ELR (cell line): Measurements from ENCODE around the gene IQSEC2.

Experiments used
- DNase-seq: peaks from one replicate; pipeline ENCODE4 v3.0.0-alpha.2; 2015; ENCODE audit warnings: low read depth

Gene IQSEC2

DNA sequence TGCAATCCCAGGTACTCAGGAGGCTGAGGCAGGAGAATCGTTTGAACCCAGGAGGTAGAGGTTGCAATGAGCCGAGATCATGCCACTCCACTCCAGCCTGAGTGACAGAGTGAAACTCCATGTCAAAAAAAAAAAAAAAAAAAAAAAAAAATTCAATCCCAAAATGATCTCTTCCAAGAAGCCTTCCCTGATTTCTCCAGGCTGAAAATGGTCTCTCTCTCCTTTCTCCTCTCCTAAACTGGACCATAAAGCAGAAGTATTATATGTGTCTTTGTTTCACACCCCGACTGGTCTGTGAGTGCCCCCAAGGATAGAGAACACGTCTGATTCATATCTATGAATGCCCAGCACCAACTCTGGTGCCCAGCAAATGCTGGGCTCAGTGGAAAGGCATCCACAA, 39.1 kb downstream of the IQSEC2 start:
- no peak for DNase-seq

DNA sequence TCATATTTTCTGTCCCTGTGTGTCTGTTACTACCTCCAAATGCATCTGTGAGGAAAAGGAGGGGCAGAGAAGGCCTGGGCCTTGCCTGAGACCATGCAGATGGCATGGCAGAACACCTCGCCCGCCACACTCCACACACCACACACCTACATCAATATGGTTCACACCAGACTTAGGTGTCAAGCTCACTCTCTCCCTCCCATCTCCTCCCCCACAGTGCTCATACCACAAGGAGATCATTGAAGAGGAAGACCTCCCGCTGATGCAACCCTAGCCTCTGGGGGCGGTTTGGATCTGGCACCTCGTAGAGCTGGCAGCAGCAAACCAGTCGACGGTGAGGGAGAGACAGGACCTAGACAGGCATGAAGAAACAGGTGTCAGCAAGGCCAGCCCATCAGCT, 39.8 kb downstream of the IQSEC2 start:
- DNase-seq = no peak

DNA sequence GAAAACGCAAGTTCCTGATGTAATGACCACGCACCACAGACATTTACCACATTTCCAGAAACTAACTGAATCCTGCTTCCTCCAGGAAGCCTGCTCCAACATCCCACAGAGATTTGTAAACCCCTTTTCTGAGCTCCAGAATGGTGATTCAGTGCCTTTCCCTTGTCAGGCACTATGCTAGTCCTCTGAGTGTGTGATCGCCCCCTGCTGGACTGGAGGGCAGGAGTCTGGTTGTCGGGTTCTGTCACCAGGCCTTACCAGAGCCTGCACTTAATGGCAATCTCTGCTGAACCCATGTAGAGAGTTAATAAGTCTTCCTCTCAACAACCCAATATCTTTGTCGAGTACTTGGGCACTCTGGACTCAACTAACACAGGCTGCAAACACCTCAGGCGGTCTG, 41.9 kb downstream of the IQSEC2 start:
- peak; percentile 6 for DNase-seq

DNA sequence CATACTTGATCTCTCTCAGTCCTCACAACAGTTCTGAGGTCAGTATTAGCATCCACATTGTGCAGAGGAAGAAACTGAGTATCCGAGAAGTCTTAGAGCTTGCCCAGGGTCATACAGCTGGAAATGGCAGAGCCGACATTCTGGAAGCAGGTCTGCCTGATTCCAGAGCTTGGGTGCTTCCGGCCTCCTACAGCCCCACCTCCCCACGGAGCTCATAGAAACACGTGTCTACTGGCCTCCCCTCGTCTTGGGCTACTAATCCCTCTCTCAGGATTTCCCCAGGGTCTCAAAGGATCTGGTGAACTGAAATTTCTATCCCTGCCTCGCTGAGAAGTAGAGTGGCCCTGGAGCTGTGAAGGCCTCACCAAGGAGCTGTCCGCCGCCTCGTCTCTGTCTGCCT, 44.3 kb downstream of the IQSEC2 start:
- no peak for DNase-seq

DNA sequence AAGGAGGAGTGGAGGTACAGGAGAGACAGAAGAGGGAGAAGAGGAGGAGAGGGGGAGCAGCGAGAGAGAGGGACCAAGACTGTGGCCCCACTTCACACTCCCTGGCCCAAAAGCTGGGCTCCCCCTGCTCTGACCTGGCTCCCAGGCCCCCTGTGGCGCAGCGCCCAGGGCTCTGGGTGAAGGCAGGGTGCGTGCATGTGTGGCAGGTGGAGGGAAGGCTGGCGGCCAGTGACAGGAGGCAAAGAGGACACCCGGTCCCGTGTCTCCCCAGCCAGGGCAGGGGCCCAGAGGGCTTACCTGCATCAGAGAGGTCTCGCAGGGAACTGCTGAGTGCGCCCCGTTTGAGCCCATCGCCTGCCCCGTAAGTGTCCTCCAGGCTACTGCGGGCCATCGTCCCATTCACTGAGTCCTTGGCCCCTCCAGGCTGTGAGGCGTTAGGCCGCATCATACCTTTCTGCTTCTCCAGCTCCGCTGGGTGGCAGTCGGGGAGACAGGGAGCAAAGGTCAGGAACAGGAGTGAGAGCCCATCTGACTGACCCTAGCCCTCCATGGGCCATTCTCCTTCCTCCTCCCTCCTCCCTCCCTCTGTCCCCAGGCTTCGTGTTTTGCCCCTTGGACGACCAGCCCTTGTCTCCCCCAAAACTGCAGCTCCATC, 45.2 kb downstream of the IQSEC2 start:
- no peak for DNase-seq

DNA sequence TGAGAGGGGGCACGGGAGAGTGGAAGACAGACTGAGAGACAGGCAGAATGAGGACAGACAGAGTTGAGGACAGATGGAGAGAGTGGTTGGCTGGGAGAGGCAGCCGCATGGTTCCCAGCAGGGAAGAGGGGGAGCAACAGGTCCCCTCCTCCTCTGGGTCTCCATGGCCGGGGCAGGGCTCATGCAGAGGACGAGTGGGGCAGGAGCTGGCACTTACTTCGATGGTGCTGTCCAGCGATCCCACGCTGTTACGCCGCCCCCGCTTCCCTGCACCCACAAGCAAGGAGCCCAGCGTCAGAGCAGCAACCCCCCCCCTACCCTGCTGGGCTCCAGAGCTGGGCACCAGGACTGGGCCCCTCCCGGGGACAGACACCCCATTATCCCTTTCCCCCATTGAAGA, 45.8 kb downstream of the IQSEC2 start:
- no peak for DNase-seq

DNA sequence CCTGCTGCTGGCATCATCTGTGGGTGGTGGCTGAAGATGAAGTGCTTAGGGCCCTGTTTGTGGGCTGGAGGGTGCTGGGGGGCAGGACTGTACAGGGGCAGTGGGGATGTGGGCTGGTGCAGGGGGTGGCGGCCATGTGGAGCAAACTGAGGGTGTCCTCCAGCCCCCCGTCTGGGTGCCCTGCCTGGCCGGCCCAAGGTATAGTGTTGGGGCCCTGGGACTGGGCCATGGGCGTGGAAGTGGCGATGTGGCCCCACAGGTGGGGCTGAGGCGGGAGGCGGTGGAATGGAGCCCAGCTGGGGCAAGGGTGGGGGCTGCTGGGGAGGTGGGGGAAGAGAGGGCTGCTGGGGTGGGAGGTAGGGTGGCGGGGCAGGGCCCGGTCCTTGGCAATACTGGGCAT, 46.9 kb downstream of the IQSEC2 start:
- no peak for DNase-seq

DNA sequence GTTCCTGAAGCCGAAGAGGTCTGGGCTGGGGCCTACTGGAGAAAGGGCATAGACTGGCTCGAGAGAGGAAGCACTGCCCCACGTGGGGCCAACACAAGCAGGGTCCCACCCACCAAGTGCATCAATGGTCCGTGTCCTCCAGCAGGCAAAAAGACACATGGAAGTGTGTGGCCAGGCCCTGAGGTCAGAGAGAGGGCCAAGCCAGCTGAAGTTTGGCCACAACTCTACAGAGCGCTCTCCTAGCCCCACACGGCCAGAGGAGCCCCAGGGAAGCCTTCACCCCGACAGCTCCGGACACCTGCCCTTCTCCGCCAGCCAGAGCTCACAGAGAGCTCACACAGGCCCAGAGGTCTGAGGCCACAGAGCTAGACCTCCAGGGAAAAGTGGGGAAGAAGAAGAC, 47.8 kb downstream of the IQSEC2 start:
- DNase-seq = no peak

DNA sequence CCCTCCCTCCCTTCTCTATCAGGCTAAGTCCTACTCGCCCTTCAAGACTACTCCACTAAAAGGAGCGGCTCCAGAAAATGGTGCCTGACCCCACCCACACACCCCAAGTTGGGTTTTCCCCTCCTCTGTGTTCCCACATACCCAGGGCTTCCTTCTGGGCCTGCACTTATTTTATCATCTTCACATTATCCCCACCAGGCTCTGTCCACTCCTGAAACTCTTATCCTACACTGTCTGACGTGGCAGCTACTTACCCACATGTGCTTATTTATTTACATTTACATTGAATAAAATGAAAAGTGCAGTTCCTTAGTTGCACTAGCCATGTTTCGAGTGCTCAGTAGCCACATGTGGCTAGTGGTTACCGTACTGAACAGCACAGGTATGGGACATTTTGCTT, 51.3 kb downstream of the IQSEC2 start:
- DNase-seq = no peak

DNA sequence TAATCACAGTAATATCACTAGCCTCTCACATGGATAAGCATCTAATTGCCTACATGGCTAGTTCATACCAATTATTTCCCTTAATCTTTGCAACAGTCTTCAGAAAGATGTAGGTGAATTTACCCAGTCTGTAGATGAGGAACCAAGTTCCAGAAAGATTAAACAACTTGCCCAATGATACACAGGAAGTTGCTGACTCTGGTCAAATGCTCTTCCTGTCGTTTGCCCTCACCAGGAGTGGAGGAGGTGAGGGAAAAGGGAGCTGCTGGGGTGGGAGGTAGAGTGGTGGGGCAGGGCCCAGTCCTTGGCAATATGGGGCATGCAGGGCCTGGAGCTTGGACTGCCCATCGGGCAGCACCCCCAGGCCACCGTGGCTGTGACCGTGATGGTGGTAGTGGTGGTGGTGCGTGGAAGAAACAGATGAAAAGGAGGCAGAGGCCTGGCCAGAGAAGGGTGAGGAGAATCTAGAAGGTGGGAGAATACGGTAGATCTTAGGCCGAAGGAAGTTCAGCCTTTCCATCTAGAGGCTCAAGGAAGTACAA, 54.1 kb downstream of the IQSEC2 start:
- DNase-seq = no peak

DNA sequence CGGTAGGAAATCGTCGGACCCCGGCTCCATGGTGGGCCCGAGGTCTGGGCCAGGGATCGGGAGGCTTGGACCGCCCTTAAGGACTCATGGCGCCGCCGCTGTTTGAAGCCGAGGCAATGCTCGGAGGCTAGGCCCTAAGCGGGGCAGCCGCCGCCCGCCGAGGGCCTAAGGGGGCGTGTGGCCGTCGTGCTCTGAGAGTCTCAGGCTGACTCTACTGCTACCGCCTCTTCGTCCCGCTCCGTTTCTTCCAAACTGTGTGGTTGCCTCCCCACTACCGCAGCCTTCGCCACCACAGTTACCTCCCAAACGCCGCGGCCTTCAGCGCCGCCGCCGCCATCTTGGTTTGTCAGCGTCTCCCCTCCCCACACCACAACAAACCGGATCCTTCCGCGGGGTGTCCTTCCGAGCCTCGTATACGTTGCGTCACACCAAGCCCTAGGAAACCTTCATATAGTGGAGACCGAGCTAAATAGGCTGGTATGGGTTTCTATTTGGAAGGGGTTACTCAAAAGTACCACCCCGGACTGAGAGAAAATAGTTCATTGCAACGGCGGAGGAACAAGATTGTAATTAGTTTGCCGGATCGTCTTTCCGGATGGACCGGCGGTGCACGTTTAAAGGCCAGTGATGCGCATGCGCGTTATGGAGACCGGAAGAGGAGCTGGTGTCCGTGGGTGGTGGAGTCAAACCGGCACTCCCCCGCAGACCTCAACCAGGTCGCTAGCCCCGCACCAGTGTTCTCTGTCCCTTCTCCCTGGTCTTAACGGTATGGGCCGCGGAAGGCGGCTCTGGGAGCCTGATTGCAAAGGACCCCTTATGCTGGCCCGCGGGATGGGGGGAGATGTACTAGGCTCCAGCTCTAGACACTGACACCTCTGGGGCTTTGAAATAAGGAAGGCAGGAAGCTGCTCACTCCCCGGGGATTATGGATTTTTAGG, 56.3 kb downstream of the IQSEC2 start, which contains the start of gene KDM5C:
Gene KDM5C (minus strand): TSS at position 348 of the 938 bp plus-strand sequence. CDS start 318 bp downstream, at position 30.
- peak; percentile 93 for DNase-seq

DNA sequence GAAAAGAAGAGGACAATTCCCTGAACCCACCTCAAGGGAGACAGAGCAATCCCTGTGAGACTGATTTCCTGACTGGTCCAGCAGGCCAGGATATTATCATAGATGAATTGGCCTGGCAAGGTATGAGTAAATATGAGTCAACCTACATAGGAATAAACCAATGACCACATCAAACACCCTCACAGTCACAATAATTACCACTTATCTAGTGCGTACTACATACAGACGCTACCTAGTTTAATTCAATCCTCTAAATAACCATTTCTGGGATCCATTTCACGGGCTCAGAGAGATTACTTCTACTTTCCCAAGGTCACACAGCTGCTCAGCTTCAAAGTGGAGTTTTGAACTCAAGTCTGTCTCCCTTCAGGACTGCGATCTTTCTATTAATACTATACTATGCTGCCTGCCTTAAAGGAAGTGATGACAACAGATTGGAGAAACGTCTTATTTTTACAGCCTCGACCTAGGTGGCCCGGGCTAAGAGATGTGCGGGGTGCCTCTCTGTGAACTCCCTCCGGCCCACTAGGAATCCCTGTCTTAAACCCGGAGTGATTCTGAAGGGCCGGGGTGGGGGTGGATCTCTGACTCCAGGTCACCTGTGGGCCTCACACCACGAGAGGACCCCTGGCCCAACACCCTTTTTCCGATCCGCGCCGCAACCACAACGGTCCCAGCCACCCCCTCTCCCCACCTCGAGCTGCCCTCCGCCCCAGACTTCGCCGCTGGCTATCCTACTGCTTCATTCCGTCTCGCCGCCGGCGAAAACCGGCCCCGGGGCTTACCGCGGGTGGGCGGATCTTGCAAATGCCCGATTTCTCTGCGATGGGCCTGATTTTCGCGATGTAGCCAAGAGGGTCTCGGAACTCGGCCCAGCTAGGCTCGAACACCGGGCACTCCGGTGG, 57.2 kb downstream of the IQSEC2 start:
- peak; percentile 86 for DNase-seq

DNA sequence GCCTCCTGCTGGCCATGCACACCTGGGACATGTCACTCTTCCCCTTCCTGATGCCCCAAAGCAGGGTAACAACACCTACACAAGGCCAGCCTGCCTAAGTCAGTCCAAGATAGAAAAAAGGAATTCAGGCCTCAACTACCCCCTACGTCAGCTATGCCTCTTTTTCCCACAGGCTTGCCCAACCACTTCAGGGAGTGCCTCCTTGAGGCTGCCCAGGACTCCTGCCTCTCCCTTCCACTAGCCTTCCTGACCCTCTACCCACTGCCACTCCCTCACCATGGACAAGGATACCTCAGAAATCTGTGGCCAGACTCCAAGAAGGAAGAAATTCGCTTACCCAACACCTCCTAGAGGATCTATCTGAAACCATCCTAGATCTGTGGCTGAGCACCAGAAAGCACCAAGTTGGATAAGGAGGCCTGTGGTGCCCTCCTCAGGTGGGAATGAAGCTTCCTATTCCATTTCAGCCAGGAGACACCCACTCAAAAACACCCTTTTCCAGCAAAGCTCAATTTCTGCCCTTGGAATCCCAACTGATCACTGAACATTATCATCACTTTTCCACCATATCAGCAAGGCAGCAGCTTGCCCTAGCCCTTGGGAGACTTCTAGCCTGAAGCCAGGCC, 58.2 kb downstream of the IQSEC2 start:
- peak; percentile 10 for DNase-seq
